ENCODE data around the gene SCFD2. TPM values are rescaled to one million over a fixed set of nuclear protein-coding genes. Genes with fewer than 3 reads are reported as not detected.

SCFD2 gene
- total RNA-seq, 1 experiment from 2014 or later, result 8.1 TPM

GRCh38 chr4:52911684-52912294, 454.1 kb downstream of the SCFD2 start:
- Histone ChIP-seq H3K9me3 (ENCODE audit: insufficient read depth, low read depth) (no peaks in the 10 kb centered on the region), H3K4me1 (replicated peaks; ENCODE audit: insufficient read depth) (peaks cover 44% of the 10 kb centered on the region), H3K4me2 (no peak overlapping the region; the same call in 1 of the 2 replicates), H2AFZ (no peak overlapping the region), H3F3A (ENCODE audit: insufficient read depth, low read depth) (0 out of 2 replicates have a peak, but pooled peaks cover 13% of the 10 kb centered on the region), H3K27me3 (ENCODE audit: insufficient read depth, low read depth) (no peaks in the 10 kb centered on the region), H3K36me3 (ENCODE audit: low read depth) (no peaks in the 10 kb centered on the region), H4K20me1 (ENCODE audit: insufficient read depth) (no peaks in the 10 kb centered on the region), H3K27ac (no peak overlapping the region), H3K79me2 (ENCODE audit: low read depth) (no peaks in the 10 kb centered on the region), H3K4me3 (no peak overlapping the region), H3K9me2 (ENCODE audit: insufficient read depth) (no peaks in the 10 kb centered on the region)
- POLR2A ChIA-PET (ENCODE audit: unreplicated experiment), result no interaction called here
- CTCF ChIA-PET, result interaction anchor here (1.2 kb wide), 2 partner anchors 70 to 89 kb away, joined by 3 to 4 read pairs; no protein-coding TSS in a partner anchor
- peak; percentile 59 to 71 for DNase-seq
- no peak for TF ChIP-seq EZH2 (IDR thresholded peaks at IDR 0.05; ENCODE audit: low read depth)
- TF ChIP-seq CTCF (conservative IDR thresholded peaks at IDR 0.05), result peak; percentile 80
- BruUV-seq (replicated peaks), result no TSS peak
- intact Hi-C loops (cut with micrococcal nuclease; ENCODE audit: unreplicated experiment), result loop anchor here (2.0 to 5.0 kb wide), 2 partner anchors 71 to 199 kb away; no protein-coding TSS in a partner anchor

DNA sequence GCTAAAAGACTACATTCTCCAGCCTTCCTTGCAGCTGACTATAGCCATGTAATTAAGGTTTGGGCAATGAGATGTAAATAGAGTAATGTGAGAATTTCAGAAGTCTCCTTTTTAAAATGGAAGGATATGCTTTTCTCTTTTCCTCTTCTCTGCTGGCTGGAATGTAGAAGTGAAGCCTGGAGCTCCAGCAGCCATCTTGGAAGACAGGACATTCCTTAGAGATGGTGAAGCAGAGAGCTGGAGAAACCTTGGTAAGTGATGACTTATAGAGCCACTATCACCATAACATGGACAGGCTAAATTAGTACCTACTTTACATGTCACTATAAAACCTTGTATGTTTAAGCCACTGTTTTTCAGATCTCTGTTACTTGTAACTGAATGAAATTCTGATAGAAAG, 455.7 kb downstream of the SCFD2 start:
- CTCF ChIA-PET, result no interaction called here
- H3K4me3 ChIP-seq, result no peak overlapping the region
- peaks cover 35% of the 10 kb centered on the region for H3K4me1 ChIP-seq (replicated peaks; ENCODE audit: insufficient read depth)
- TF ChIP-seq EZH2 (IDR thresholded peaks at IDR 0.05; ENCODE audit: low read depth) (no peak), CTCF (conservative IDR thresholded peaks at IDR 0.05) (no peak)
- no peaks in the 10 kb centered on the region for H3K36me3 ChIP-seq (ENCODE audit: low read depth)
- H3K79me2 ChIP-seq (ENCODE audit: low read depth), result no peaks in the 10 kb centered on the region
- H3K9me3 ChIP-seq (ENCODE audit: insufficient read depth, low read depth), result no peaks in the 10 kb centered on the region
- H3K4me2 ChIP-seq, result no peak overlapping the region
- no peak for DNase-seq
- no peak overlapping the region for H3K27ac ChIP-seq
- H3K9me2 ChIP-seq (ENCODE audit: insufficient read depth), result no peaks in the 10 kb centered on the region
- intact Hi-C loops (cut with micrococcal nuclease; ENCODE audit: unreplicated experiment), result loop anchor here (2.0 to 5.0 kb wide), 2 partner anchors 73 to 198 kb away; no protein-coding TSS in a partner anchor
- POLR2A ChIA-PET (ENCODE audit: unreplicated experiment), result no interaction called here
- no peak overlapping the region for H2AFZ ChIP-seq
- no peaks in the 10 kb centered on the region for H3K27me3 ChIP-seq (ENCODE audit: insufficient read depth, low read depth)
- no TSS peak for BruUV-seq (replicated peaks)
- H3F3A ChIP-seq (ENCODE audit: insufficient read depth, low read depth), result 0 out of 2 replicates have a peak, but pooled peaks cover 13% of the 10 kb centered on the region
- H4K20me1 ChIP-seq (ENCODE audit: insufficient read depth), result no peaks in the 10 kb centered on the region

DNA sequence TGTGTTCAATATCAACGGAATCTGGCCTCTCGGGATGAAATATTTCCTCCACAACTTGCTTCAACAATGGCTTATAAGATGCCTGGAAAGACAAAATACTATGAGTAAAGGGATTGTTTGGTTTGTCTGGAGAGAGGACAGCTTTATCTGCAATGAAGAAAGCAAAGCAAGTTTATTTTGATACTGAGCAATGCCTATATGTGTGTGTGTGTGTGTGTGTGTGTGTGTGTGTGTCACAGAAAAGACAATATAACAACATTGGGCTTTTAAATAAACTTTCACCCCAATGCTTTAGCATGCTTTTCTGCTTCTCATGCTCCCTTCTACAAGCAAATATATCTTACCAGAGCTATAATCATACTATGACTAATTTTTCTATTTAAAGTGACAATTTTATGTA, 458.4 kb downstream of the SCFD2 start:
- Histone ChIP-seq H4K20me1 (ENCODE audit: insufficient read depth) (no peaks in the 10 kb centered on the region), H3K4me2 (no peak overlapping the region), H2AFZ (no peak overlapping the region), H3K4me1 (replicated peaks; ENCODE audit: insufficient read depth) (peaks cover 9% of the 10 kb centered on the region), H3K79me2 (ENCODE audit: low read depth) (no peaks in the 10 kb centered on the region), H3F3A (ENCODE audit: insufficient read depth, low read depth) (no peaks in the 10 kb centered on the region), H3K27ac (no peak overlapping the region), H3K9me3 (ENCODE audit: insufficient read depth, low read depth) (no peaks in the 10 kb centered on the region), H3K4me3 (no peak overlapping the region), H3K27me3 (ENCODE audit: insufficient read depth, low read depth) (no peaks in the 10 kb centered on the region), H3K36me3 (ENCODE audit: low read depth) (no peaks in the 10 kb centered on the region), H3K9me2 (ENCODE audit: insufficient read depth) (no peaks in the 10 kb centered on the region)
- ChIA-PET POLR2A (ENCODE audit: unreplicated experiment) (interaction anchor here (0.6 kb wide), 1 partner anchor 155 kb away, joined by 5 read pairs; no protein-coding TSS in a partner anchor), CTCF (no interaction called here)
- no peak for TF ChIP-seq EZH2 (IDR thresholded peaks at IDR 0.05; ENCODE audit: low read depth)
- intact Hi-C loops (cut with micrococcal nuclease; ENCODE audit: unreplicated experiment), result no loop called here
- DNase-seq, result no peak
- no TSS peak for BruUV-seq (replicated peaks)

All from PC-9 (cell line).